Activated naive CD8-positive, alpha-beta T cell treated with anti-CD3 and anti-CD28 coated beads for 36 hours (primary cell): ENCODE results near the gene AP2A2. TPM values are rescaled to one million over a fixed set of nuclear protein-coding genes. Genes with fewer than 3 reads are reported as not detected.
"Not testable (repeated sequence)": the region's sequence is repeated elsewhere in the genome, so short reads cannot be mapped to it uniquely, and the experiment has no call there.

Experiments used
- DNase-seq: peaks from one replicate; pipeline ENCODE4 v3.0.0; 2021
- H3K27ac Mint-ChIP-seq: one replicate; pipeline ENCODE4 v1.8.0; 2022; ENCODE audit warnings: mild to moderate bottlenecking, moderate library complexity, mixed read lengths
- H3K27me3 Mint-ChIP-seq: one replicate; pipeline ENCODE4 v1.8.0; 2022; ENCODE audit warnings: mild to moderate bottlenecking, mixed read lengths
- H3K36me3 Mint-ChIP-seq: one replicate; pipeline ENCODE4 v1.8.0; 2021; ENCODE audit warnings: mild to moderate bottlenecking, mixed read lengths
- H3K4me1 Mint-ChIP-seq: one replicate; pipeline ENCODE4 v1.8.0; 2021; ENCODE audit warnings: mixed read lengths
- H3K4me3 Mint-ChIP-seq: one replicate; pipeline ENCODE4 v1.8.0; 2022; ENCODE audit warnings: mild to moderate bottlenecking, moderate library complexity, mixed read lengths
- H3K9me3 Mint-ChIP-seq: one replicate; pipeline ENCODE4 v1.8.0; 2022; ENCODE audit warnings: mixed read lengths
- total RNA-seq, 2 experiments: library from RNA; stranded (reverse); gene quantifications; one replicate each; pipeline ENCODE4 v1.2.3, GENCODE V29; 2021

Gene AP2A2
- total RNA-seq, 2 experiments from 2014 or later: 26.3 to 30.3 TPM

DNA sequence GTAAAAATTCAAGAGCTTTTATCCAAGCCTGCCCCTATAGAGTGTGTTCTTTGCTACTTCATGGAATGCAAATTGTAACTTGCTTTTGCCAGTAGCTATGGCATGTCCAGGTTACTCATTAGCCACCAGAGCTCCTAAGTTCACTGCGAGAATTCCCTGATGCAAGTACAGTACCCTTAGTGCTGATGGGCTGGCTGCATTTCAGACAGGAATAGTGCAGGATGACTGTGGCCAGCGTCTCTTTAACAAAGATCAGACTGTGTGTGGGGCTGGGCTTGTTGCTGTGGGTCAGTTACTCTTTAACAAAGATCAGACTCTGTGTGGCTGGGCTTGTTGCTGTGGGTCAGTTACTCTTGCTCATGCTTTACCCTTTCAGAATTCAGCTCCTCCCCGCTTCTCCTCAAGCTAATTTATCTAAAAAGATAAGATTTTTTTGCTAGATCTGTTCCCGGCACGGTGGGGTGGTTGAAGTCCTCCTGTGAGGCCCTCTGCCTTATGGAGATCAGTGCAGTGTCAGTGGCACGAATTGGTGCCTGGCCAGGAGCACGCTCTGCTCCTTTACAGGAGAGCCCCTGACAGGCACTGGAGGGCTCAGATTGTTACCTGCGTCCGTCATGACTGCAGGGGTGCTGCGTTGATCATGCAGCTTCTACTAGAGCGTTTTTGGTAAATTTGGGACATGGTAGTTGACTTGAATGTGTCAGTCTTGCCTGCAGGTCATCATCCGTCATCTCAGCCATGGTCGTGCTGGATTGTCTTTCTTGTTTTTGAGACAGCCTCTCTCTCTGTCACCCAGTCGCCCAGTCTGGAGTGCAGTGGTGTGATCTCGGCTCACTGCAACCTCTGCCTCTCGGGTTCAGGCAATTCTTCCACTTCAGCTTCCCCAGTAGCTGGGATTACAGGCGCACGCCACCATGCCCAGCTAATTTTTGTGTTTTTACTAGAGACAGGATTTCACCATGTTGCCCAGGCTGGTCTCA, 27.0 kb downstream of the AP2A2 start:
- no peaks in the 10 kb centered on the region for H3K27me3 Mint-ChIP-seq
- DNase-seq: no peak
- peaks cover 27% of the 10 kb centered on the region for H3K36me3 Mint-ChIP-seq
- peaks cover 29% of the 10 kb centered on the region for H3K4me1 Mint-ChIP-seq
- no peak overlapping the region for H3K27ac Mint-ChIP-seq
- no peak overlapping the region for H3K4me3 Mint-ChIP-seq
- H3K9me3 Mint-ChIP-seq: peaks cover 14% of the 10 kb centered on the region

DNA sequence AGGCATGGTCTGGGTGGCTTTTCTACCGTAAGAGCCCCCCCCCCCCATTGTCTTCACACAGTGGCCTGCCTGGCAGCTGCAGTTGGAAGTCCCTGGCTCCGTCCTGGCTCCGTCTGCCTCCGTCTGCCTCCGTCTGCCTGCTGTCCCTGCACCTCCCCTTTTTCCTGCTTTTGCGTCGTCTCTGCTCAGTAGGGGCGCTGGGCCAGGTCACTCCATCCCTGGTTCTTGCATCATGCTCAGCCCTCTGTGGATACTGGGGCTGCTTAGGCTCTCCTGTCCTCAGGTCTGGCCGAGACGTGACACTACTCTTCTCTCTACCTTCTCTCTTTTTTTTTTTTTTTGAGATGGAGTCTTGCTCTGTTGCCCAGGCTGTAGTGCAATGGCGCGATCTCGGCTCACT, 27.8 kb downstream of the AP2A2 start:
- H3K9me3 Mint-ChIP-seq: peaks cover 11% of the 10 kb centered on the region
- H3K4me1 Mint-ChIP-seq: peaks cover 34% of the 10 kb centered on the region
- H3K27me3 Mint-ChIP-seq: no peaks in the 10 kb centered on the region
- H3K27ac Mint-ChIP-seq: no peak overlapping the region
- H3K4me3 Mint-ChIP-seq: no peak overlapping the region
- H3K36me3 Mint-ChIP-seq: peaks cover 20% of the 10 kb centered on the region
- no peak for DNase-seq

DNA sequence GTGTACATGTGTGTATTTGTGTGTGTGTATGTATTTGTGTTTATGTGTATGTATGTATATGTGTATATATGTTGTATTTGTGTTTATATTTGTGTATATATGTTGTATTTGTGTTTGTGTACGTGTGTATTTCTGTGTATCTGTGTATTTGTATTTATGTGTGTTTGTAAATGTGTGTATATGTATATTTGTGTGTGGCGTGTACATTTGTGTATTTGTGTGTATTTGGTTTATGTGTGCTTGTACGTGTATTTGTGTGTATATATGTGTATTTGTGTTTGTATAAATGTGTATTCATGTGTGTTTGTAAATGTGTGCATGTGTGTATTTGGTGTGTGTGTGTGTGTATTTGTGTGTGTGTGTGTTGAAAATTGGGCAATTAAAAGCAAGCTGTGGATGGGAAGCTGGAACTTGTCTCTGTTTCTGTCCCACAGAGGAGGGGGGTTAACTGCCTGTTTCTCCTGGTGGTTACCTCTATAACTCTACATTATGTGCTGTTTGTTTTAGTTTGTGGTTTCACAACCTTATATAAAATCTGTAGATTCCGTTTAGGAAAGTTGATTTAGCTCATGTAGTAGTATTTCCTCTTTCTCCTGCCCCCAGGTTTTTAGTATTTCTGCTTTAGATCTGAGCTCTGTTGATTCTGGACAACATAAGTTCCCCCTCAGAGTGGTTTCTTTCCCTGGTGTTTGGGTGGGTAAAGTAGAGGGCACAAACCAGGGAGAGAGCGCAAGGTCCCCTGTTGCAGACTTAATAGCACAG, 28.9 kb downstream of the AP2A2 start:
- peaks cover 4% of the 10 kb centered on the region for H3K9me3 Mint-ChIP-seq
- peak overlapping the region; percentile 58 for H3K27ac Mint-ChIP-seq
- H3K27me3 Mint-ChIP-seq: no peaks in the 10 kb centered on the region
- peaks cover 34% of the 10 kb centered on the region for H3K4me1 Mint-ChIP-seq
- peaks cover 11% of the 10 kb centered on the region for H3K36me3 Mint-ChIP-seq
- DNase-seq: no peak
- no peak overlapping the region for H3K4me3 Mint-ChIP-seq

DNA sequence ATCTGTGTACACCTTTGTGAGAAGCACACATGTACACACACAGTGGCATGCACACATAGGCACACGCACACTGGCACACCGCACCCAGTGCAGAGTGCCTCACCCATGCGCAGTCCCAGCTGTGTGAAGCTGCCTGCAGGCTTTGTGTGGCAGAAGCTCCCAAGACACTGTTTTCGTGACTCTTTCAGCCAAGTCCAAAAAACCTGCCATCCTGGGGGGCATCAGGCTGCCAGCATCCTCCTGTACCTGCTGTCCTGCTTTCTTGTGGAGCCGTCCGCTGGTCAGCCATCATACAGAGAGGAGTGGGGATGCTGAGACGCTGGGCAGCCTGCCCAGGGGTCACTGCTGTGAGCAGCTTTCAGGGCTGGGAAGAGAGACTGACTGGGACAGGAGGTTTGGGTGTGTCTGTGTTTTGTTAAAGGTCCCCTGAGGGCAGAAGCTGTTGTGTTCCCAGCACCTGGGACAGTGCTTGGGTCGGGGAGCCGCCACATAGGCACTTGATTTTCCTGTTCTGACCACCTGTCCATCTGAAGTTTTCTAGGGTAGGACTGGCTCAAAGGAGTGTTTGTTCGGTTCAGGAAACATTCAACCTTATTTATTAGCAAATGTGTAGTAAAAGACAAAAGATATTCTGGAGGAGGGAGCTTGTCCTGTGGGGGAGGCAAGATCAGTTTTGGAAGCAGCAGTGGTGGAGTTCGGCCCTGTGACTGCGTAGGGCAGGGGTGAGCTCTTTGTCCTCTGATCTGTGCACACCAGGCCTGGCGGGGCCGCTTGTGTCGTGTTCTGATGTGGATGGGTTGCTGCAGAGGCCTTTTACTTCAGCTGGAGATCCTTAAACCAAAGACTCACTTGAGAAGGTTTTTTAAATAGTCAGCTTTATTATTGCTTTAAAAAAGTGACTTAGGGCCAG, 29.7 kb downstream of the AP2A2 start:
- Mint-ChIP-seq H3K9me3 (no peaks in the 10 kb centered on the region), H3K27me3 (no peaks in the 10 kb centered on the region), H3K4me3 (no peak overlapping the region), H3K27ac (peak overlapping the region; percentile 30), H3K36me3 (peaks cover 3% of the 10 kb centered on the region), H3K4me1 (peaks cover 34% of the 10 kb centered on the region)
- DNase-seq: no peak

DNA sequence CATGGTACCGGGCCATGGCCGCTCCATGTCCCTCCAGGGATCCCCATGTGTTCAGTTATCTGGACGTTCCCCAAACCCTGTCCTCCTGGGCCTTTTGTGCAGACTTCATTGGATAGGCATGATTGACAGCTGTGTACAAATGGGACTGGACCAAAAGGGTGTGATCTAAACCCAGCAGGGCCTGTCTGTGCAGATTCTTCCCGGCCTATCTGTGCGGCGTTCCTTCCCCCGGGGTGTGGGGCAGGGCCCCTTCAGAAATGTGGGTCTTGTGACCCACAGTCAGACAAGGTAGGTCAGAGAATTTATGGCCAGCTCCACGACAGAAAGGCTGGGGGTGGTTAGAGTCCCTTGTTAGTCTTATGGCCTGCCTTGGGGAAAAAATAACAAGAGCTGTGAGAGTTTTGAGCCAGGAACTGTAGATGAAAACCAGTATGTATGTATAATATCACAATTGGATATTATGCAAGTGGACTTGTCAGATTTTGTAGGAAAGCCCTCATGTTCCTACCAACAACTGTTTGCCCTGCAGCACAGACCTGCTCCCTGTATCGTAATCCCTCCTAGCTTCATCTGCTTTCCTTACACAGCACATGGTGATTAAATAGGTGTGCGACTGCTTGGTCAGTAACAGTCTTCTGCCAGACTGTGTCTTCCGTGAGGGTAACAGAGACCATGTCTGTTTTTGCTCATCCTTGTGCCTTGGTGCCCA, 31.7 kb downstream of the AP2A2 start:
- no peak overlapping the region for H3K4me3 Mint-ChIP-seq
- H3K9me3 Mint-ChIP-seq: no peaks in the 10 kb centered on the region
- peaks cover 29% of the 10 kb centered on the region for H3K4me1 Mint-ChIP-seq
- DNase-seq: no peak
- no peak overlapping the region for H3K27ac Mint-ChIP-seq
- peaks cover 7% of the 10 kb centered on the region for H3K36me3 Mint-ChIP-seq
- no peaks in the 10 kb centered on the region for H3K27me3 Mint-ChIP-seq

DNA sequence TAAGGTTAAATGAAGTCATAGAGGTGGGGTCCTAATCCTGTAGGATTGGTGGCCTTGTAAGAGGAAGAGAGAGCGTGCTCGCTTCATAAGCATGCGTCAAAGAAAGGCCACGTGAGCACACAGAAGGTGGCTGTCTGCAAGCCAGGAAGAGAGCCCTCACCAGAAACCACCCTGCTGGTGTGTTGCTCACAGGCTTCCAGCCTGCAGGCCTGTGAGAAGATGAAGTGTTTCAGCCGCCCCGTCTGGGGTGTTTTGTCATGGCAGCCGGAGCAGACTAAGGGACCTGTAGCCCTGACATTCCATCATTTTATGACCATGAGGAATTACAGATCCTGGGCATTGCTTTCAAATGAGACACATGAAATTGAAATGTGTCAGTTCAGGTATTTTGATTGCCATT, 32.4 kb downstream of the AP2A2 start:
- H3K9me3 Mint-ChIP-seq: no peaks in the 10 kb centered on the region
- no peaks in the 10 kb centered on the region for H3K27me3 Mint-ChIP-seq
- H3K4me1 Mint-ChIP-seq: peaks cover 23% of the 10 kb centered on the region
- DNase-seq: no peak
- H3K4me3 Mint-ChIP-seq: no peak overlapping the region
- H3K36me3 Mint-ChIP-seq: peaks cover 8% of the 10 kb centered on the region
- H3K27ac Mint-ChIP-seq: no peak overlapping the region

DNA sequence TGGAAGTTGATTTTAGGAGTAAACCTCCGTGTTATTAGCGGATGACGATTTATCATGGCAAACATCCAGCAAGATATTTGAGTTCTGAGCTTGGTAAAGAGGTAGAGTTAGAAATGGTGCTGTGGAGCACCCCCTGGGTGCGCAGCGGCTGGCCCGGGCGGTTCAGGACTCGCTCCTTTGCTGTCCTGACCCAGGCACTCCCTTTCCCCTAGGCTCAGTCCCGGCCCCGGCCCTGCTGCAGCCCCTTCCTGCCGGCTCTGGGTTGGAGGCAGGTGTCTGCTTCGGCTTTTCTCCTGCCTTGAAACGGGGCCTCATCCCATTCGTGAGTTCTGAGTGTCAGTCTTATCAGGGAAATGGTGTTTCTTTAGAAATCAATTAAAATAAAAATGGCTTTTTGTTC, 33.4 kb downstream of the AP2A2 start:
- Mint-ChIP-seq H3K4me1 (peaks cover 15% of the 10 kb centered on the region), H3K27ac (no peak overlapping the region), H3K27me3 (no peaks in the 10 kb centered on the region), H3K36me3 (peaks cover 15% of the 10 kb centered on the region), H3K9me3 (no peaks in the 10 kb centered on the region), H3K4me3 (no peak overlapping the region)
- no peak for DNase-seq

DNA sequence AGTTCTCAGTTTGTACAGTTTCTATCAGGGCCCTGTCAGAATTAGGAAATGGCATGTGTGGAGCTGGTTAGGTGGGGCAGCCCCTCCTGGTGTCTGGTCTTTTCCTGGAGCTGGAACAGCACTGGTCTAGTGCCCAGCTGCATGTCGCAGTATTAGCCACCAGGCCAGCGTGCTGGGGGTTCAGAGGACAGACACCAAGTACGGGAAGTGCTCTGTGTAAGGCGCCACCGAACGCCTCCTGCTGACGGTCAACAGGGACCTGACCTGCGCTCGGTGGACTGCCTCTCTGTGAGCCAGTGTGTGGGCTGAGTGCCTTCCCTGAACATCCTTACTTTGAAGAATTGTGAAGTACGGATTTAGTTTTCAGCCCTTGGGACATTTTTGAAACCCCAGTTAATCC, 33.9 kb downstream of the AP2A2 start:
- peaks cover 20% of the 10 kb centered on the region for H3K36me3 Mint-ChIP-seq
- no peaks in the 10 kb centered on the region for H3K27me3 Mint-ChIP-seq
- H3K4me3 Mint-ChIP-seq: no peak overlapping the region
- DNase-seq: no peak
- H3K9me3 Mint-ChIP-seq: peaks cover 1% of the 10 kb centered on the region
- peaks cover 10% of the 10 kb centered on the region for H3K4me1 Mint-ChIP-seq
- H3K27ac Mint-ChIP-seq: no peak overlapping the region

DNA sequence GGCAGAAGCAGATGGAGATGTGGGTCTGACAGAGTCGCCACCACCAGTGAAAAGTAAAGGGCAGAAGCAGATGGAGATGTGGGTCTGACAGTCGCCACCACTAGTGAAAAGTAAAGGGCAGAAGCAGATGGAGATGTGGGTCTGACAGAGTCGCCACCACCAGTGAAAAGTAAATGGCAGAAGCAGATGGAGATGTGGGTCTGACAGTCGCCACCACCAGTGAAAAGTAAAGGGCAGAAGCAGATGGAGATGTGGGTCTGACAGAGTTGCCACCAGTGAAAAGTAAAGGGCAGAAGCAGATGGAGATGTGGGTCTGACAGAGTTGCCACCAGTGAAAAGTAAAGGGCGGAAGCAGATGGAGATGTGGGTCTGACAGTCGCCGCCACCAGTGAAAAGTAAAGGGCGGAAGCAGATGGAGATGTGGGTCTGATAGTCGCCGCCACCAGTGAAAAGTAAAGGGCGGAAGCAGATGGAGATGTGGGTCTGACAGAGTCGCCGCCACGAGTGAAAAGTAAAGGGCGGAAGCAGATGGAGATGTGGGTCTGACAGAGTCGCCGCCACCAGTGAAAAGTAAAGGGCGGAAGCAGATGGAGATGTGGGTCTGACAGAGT, 35.7 kb downstream of the AP2A2 start:
- H3K9me3 Mint-ChIP-seq, DNase-seq, H3K27me3 Mint-ChIP-seq, H3K4me1 Mint-ChIP-seq, H3K4me3 Mint-ChIP-seq: not testable (repeated sequence)
- H3K36me3 Mint-ChIP-seq: peaks cover 27% of the 10 kb centered on the region
- H3K27ac Mint-ChIP-seq: peak overlapping the region; percentile 69

DNA sequence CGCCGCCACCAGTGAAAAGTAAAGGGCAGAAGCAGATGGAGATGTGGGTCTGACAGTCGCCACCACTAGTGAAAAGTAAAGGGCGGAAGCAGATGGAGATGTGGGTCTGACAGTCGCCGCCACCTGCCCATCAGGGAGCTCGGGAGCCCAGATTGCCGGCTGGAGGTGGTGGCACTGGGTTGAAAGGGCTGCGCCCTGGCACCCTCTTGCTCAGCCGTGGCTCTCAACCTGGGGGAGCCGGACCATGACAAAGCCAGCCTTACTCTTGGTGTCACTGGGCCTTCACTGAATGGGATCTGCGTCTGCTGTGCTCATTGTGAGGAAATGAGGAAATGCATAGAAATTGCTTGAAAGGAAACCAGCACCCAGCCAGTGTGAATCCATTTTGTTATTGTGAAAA, 36.3 kb downstream of the AP2A2 start:
- Mint-ChIP-seq H3K27ac (peak overlapping the region; percentile 69), H3K27me3 (no peaks in the 10 kb centered on the region), H3K9me3 (peaks cover 2% of the 10 kb centered on the region), H3K36me3 (peaks cover 27% of the 10 kb centered on the region), H3K4me1 (peaks cover 8% of the 10 kb centered on the region), H3K4me3 (no peak overlapping the region)
- no peak for DNase-seq

DNA sequence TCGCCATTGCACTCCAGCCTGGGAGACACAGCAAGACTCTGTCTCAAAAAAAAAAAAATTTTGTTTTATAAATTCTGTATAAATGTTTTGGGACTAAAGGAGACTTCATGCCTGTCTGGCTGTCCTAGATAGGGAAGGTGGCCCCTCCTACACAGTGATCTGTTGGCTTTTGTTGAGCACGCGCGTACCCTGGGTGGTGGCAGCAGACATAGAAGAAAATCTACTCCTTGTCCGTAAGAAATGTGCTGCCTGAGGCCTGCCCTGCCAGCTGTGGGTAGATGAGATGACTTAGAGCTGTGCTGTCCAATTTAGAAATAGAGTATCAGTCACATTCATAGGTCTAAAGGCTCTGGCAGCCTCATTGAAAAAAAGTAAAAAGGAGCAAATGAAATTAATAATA, 37.0 kb downstream of the AP2A2 start:
- H3K27ac Mint-ChIP-seq: no peak overlapping the region
- H3K36me3 Mint-ChIP-seq: peaks cover 27% of the 10 kb centered on the region
- peaks cover 2% of the 10 kb centered on the region for H3K9me3 Mint-ChIP-seq
- H3K27me3 Mint-ChIP-seq: no peaks in the 10 kb centered on the region
- no peak for DNase-seq
- H3K4me1 Mint-ChIP-seq: peaks cover 7% of the 10 kb centered on the region
- no peak overlapping the region for H3K4me3 Mint-ChIP-seq

DNA sequence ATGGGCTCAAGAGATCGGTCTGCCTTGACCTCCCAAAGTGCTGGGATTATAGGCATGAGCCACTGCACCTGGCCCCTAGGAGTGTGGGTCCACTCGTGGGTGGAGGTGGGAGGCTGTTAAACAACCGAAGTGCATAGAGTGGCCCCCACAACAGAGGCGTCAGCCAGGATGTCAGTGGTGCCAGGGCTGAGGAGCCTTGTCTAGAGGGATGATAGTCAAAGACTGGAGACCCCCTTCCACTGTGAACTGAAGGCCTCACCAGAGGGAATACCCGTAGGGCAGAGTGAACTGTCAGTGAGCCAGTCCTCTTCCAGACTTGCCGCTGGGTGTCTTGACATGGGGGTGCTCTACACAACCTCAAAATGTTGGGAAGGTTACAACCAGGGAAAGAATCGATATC, 38.2 kb downstream of the AP2A2 start:
- peaks cover 27% of the 10 kb centered on the region for H3K36me3 Mint-ChIP-seq

DNA sequence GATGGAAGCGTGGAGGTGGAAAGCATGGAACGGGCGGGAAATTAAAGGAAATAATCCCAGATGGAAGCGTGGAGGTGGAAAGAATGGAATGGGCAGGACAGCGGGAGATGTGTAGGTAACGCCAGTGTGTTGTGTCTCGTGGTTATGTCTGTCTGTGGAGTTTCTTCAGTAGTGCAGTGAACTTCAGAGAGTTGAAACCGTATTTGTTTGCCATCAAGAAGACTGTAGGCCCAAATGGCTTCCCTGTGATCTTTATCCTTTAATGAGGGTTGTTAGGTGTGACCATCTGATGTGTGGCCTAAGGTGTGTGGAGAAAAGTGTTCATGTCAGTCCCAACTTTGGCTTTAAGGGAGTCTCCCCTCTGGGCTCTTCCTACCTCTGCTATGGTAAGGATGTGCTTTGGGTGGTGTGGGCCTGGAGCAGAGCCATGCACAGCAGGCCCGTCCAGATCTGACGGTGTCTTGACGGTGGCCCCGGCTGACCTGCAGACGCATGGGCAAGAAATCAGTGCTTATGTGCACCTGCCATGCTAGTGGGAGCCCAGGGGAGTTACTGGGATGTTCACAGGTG, 39.6 kb downstream of the AP2A2 start:
- Mint-ChIP-seq H3K9me3 (peaks cover 2% of the 10 kb centered on the region), H3K27me3 (no peaks in the 10 kb centered on the region), H3K27ac (no peak overlapping the region), H3K4me1 (peaks cover 9% of the 10 kb centered on the region), H3K36me3 (peaks cover 26% of the 10 kb centered on the region), H3K4me3 (no peak overlapping the region)
- no peak for DNase-seq

More for the DNA sequence above, 38.2 kb downstream of the AP2A2 start:
- no peak overlapping the region for H3K27ac Mint-ChIP-seq
- DNase-seq: no peak
- peaks cover 2% of the 10 kb centered on the region for H3K9me3 Mint-ChIP-seq
- H3K4me1 Mint-ChIP-seq: peaks cover 2% of the 10 kb centered on the region
- no peak overlapping the region for H3K4me3 Mint-ChIP-seq
- no peaks in the 10 kb centered on the region for H3K27me3 Mint-ChIP-seq
